ENCODE data around the gene SCP2D1. TPM values are rescaled to one million over a fixed set of nuclear protein-coding genes. Genes with fewer than 3 reads are reported as not detected.

SCP2D1 gene
- total RNA-seq, 1 donor from 2014 or later = not detected

DNA sequence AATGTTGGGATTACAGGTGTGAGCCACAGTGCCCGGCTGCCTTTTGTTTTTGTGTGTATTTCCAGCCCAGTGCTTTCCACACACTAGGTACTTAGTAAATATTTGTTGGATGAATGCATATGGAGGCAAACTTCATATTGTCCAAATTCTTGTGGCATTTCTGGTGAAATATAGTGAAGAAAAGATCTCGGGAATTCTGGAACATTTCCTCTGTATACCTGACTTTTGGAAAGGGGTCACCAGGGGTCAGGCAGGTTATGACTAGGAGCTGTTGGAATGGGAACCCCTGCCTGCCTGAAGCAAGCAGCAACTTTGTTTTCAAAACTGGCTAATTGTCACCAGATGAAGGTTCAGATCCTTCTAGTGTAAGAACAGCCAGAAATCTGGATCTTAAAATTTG is 12.1 kb upstream of the SCP2D1 start:
- no peak overlapping the region for H3K4me3 ChIP-seq
- no peaks in the 10 kb centered on the region for H3K9me3 ChIP-seq
- no peaks in the 10 kb centered on the region for H3K36me3 ChIP-seq
- intact Hi-C loops (cut with DNase I) = no loop called here
- H3K27ac ChIP-seq = no peak overlapping the region
- no peak for TF ChIP-seq CTCF (IDR thresholded peaks at IDR 0.05)
- H3K27me3 ChIP-seq (ENCODE audit: low read depth) = no peaks in the 10 kb centered on the region
- DNase-seq (no peak), ATAC-seq (no peak)
- no peaks in the 10 kb centered on the region for H3K4me1 ChIP-seq

GRCh38 chr20:18802012-18802634 is 11.5 kb upstream of the SCP2D1 start:
- intact Hi-C loops (cut with DNase I) = no loop called here
- no peak for TF ChIP-seq CTCF (IDR thresholded peaks at IDR 0.05)
- H3K9me3 ChIP-seq = no peaks in the 10 kb centered on the region
- DNase-seq (no peak), ATAC-seq (no peak)
- H3K27me3 ChIP-seq (ENCODE audit: low read depth) = no peaks in the 10 kb centered on the region
- no peak overlapping the region for H3K4me3 ChIP-seq
- H3K4me1 ChIP-seq = no peaks in the 10 kb centered on the region
- H3K27ac ChIP-seq = no peak overlapping the region
- no peaks in the 10 kb centered on the region for H3K36me3 ChIP-seq

- no peaks in the 10 kb centered on the region for H3K36me3 ChIP-seq
- no peak for TF ChIP-seq CTCF (IDR thresholded peaks at IDR 0.05)
- ATAC-seq (no peak), DNase-seq (no peak)
- intact Hi-C loops (cut with DNase I) = no loop called here
- H3K9me3 ChIP-seq = no peaks in the 10 kb centered on the region
- no peak overlapping the region for H3K4me3 ChIP-seq
- no peaks in the 10 kb centered on the region for H3K4me1 ChIP-seq
- H3K27ac ChIP-seq = no peak overlapping the region
- no peaks in the 10 kb centered on the region for H3K27me3 ChIP-seq (ENCODE audit: low read depth)
Measured at GRCh38 chr20:18805881-18806280, 7.7 kb upstream of the SCP2D1 start.

GRCh38 chr20:18808712-18809111 is 4.9 kb upstream of the SCP2D1 start:
- intact Hi-C loops (cut with DNase I) = no loop called here
- Histone ChIP-seq H3K36me3 (no peaks in the 10 kb centered on the region), H3K9me3 (no peaks in the 10 kb centered on the region), H3K4me1 (no peaks in the 10 kb centered on the region), H3K27me3 (ENCODE audit: low read depth) (no peaks in the 10 kb centered on the region), H3K4me3 (no peak overlapping the region), H3K27ac (no peak overlapping the region)
- no peak for TF ChIP-seq CTCF (IDR thresholded peaks at IDR 0.05)
- ATAC-seq (no peak), DNase-seq (no peak)

- Histone ChIP-seq H3K9me3 (no peaks in the 10 kb centered on the region), H3K27me3 (ENCODE audit: low read depth) (no peaks in the 10 kb centered on the region), H3K36me3 (no peaks in the 10 kb centered on the region), H3K4me3 (no peak overlapping the region), H3K4me1 (no peaks in the 10 kb centered on the region), H3K27ac (no peak overlapping the region)
- TF ChIP-seq CTCF (IDR thresholded peaks at IDR 0.05) = no peak
- intact Hi-C loops (cut with DNase I) = no loop called here
- ATAC-seq = no peak
- DNase-seq = no peak
Measured at GRCh38 chr20:18811186-18811585, 2.4 kb upstream of the SCP2D1 start.

All from lower lobe of right lung (tissue), 2 donors.